ENCODE data around the gene IGF2BP2.
"Not testable (repeated sequence)": the region's sequence is repeated elsewhere in the genome, so short reads cannot be mapped to it uniquely, and the experiment has no call there.

The IGF2BP2 gene

DNA sequence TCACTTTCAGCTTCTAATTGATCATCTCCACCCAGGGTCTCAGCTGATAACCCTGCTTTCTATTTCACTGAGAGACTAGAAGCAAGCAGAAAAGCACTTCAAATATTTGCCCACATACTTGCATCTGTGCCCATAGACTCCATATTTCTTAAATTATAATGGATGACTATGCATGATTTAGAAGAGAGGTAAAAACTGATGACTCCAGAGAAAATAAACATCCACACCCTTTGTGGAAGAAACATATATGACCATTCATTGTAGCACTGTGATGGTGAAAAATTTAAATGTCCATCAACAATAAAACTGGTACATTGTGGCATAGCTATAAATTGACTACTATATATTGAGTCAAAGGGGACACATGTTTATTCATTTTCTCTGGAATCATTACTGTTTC, 7.1 kb upstream of the IGF2BP2 start:
- DNase-seq = no peak

DNA sequence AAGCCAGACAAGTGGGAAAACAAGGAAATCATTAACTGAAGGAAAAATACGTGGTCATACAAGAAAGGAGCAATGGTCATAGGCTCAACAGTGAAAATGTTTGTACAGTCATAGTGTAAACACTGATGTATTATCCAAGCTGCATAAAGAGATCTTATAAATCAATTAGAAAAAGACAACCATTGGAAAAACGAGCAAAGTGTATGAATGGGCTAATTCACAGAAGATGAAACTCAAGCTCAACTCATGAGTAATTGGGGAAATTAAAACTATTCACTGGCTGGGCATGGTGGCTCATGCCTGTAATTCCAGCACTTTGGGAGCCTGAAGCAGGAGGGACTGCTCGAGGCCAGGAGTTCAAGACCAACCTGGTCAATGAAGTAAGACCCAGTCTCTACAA, 6.4 kb upstream of the IGF2BP2 start:
- no peak for DNase-seq

DNA sequence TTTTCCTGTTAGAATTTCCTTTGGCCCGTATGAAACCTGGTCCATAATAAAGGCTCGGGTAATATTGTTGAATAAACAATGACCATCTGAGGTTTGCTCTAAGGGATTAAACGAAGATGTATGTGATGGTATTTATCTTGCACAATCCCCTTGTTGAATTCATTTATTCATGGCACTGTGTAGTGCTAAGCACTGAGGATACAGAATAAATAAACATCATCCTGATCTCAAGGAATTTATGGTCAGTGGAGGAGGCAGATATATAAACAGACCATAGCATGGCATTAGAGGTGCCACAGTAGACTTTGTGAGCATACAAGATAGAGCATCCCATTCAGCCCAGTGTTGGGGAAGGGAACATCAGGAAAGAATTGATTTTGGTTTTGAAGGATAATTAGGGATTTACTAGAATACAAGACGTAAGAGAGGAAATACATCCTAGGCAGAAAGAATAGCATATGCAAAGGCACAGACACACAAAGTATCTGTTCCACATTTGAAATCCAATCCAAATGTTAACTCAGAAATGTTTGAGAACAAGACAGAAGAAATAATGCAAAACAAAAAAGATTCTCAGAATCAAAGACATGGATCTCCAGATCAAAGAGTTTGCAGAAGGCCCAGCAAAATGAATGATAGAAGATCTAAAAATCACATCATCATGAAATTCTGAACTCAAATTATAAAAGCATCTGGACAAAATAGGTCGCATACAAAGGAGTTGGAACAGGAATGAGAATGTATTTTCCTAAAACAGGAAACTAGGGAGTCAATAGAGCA, 5.4 kb upstream of the IGF2BP2 start:
- DNase-seq = no peak

DNA sequence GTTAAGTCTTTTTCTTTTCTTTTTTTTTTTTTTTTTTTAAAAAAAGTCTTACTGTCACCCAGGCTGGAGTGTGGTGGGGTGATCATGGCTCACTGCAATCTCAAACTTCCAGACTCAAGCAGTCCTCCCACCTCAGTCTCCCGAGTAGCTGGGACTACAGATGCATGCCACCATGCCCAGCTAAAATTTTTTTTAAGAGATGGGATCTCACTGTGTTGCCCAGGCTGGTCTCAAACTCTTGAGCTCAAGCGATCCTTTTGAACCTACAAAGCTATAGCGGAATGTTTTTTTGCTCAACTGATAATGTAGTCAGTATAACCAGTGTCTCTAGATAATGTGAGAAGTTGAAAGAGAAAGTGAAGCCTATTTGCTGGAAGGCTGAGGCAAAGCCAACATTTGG, 3.9 kb upstream of the IGF2BP2 start:
- DNase-seq = no peak

DNA sequence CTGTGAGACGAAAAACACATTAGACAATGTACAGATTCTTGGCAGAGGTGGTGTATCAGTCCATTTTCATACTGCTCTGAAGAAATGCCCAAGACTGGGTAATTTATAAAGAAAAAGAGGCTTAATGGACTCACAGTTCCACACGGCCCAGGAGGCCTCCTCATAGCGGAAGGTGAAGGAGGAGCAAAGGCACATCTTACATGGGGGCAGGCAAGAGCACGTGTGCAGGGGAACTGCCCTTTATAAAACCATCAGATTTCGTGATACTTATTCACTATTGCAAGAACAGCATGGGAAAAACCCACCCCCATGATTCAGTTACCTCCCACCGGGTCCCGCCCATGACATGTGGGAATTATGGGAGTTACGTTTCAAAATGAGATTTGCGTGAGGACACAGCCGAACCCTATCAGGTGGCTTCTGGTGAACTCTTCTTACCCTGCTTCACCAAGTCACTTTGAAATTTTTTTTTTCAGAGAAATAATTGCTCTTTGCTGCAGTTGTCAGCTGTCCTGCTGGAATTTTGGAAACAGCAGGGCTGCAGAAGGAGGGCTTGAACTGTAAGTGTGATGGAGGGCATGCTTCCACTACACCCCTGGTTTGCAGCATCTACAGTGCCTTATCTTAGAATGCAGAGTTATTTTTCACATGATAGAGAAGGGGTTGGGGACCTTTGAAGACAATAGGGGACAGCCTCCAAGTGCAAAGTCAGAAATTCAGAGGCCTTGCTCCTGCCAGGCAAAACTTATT, 2.9 kb upstream of the IGF2BP2 start:
- no peak for DNase-seq

DNA sequence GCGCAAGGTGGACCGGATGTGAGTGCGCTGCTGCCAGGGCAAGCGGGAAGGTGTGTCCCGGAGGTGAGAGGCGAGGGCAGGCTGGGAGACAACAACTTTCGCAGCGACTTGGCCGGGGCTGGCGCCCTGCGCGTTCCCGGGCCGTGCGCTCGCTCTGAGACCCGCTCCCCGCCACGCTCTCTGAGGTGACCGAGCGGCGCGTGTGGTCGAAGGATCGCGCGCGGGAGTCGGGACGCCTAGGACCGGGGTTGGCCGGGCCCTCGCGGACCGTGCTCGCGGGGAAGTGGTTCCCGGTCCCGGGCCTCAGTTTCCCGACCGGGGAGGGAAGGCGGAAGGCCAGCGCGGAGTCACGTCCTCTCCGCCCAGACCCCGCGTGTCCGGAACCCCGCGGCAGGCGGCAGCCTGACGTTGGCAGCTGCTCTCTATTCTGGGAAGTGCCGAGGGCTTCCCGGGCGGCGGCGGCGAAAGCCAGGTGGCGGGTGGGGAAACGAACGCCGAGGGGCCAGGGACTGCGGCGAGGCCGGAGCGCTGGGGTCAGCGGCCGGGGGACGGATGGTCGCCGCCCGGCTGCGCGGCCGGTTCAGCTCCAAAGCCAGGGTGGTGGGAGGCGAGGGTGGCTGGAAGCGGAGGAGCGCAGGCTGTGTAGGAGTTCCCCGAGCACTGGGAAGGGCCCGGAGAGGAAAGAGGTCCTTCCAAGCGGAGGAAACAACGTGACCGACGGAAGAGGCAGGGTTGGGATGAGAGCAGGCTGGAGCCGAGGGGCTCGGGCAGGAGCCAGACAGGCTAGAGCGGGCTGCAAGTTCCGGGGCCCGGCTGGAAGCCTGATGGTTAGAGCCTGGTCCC, 1.0 kb upstream of the IGF2BP2 start:
- no peak for DNase-seq

DNA sequence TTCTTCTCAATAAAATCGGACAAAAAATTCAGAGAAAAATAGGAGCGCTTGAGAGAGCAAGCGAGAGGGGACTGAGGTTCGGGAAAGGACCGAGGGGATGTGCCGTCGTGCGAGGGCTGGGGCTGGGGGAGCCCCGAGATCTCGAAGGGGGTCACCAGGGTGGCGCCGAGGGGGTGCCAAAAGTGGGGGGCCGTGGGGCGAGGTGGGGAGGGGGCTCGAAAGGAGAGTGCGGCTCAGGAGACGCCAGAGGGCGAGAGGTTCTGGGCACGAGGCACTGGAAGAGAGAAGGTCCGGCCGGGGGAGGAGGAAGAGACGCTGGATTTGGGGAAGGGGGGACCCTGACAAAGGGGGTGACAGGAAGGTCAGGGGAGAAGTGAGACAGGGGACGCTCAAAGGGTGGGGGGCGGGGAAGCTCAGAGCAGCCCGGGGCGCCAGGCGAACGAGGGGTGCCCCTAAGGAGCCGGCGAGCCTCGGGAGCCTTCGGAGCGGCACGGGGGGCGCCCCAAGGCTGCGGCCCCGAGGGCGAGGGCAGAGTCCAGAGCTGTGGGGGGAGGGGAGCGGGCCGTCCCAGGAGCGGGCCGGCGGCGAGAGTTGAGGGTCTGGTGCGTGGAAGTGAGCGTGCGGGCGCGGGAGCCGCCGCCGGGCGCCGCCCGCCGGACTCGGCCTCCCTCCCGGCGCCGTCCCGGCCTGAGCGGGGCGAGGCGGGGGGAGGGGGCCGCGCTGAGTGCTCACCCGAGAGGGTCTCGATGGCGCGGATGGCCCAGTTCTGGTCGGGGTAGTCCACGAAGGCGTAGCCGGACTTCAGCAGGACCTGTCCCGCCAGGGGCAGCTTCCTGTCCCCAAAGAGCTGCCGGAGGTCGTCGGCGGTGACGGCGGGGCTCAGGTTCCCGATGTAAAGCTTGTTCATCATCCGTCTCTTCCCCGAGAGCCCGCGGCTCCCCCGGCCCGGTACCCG, 514 bp downstream of the IGF2BP2 start:
- no peak for DNase-seq

DNA sequence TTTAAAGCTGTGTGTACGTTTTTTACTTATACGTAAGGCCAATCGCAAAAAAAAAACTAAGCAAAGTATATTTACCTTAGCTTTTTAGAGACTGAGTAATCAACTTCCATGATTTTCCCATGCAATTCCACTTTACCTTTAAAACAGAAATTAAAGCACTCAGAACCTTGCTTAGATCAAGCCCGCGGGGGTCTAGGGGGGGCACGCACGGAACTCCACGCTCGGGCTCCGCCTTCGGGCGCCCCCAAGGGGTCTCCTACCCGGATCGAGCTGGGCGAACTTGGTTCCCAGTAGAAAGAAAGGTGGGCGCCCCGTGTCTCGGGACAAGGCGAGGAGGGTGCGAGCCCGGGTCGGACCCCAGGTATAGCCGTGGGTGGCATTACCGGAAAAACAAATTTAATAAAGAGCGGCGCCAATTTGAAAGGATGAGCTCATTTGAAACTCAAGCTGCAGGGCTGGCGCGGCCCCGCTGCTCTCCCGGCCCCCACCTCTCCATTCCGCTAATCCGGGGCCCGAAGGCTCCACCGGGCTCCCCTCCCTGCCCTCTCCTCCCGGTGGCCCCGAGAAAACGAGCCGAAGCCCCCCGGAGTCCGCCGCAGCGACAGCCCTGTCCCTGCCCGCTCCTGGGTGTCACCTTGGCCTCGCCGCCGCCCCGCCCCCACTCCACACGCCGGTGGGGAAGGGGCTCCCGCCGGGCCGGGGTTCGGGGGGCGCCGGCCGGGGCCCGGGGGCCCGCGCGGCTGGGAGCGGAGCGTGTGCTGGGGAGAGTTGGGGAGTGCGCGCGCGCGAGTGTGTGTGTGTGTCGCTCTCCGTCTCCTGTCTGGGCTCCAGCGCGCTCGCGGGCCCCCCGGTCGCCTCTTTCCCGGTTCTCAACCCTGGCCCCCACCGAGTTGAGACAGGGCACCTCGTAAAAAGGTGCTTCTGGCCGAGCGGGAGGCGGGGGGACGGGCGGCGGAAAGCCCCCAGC, 1.5 kb downstream of the IGF2BP2 start:
- DNase-seq = no peak

DNA sequence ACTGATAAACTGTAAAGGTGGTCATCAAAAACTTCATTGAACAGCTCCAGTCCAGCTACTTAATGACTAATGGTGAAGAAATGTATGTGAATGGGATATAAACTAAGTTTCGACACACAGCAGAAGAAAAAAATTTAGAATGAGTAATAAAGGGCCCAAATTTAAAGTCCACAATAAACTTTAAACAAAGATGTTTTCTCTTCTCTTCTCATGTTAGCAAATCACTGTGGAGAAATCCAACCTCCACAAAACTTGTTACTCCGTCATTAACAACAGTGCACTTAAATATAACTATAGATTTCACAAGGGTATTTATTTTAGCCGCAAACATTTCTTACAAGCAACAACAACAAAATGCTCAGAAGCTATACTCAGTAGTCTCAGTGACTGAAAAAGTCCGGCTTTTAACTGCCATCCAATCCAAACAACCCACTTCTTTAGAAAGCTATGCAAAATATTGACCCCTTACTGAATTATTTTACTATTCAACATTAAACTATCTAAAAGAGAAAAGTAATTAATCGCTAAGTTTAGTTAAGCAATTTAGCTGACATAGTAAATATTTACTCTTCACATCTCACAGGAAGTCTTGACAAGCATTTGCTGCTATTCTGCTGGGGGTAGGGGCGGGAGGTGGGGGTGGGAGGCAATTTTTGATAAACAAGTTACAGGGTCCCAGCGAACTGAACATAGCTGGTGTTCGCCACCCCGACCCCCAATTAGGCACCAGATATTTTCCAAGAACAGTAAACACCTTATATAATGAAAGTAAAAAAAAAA, 2.4 kb downstream of the IGF2BP2 start:
- no peak for DNase-seq

DNA sequence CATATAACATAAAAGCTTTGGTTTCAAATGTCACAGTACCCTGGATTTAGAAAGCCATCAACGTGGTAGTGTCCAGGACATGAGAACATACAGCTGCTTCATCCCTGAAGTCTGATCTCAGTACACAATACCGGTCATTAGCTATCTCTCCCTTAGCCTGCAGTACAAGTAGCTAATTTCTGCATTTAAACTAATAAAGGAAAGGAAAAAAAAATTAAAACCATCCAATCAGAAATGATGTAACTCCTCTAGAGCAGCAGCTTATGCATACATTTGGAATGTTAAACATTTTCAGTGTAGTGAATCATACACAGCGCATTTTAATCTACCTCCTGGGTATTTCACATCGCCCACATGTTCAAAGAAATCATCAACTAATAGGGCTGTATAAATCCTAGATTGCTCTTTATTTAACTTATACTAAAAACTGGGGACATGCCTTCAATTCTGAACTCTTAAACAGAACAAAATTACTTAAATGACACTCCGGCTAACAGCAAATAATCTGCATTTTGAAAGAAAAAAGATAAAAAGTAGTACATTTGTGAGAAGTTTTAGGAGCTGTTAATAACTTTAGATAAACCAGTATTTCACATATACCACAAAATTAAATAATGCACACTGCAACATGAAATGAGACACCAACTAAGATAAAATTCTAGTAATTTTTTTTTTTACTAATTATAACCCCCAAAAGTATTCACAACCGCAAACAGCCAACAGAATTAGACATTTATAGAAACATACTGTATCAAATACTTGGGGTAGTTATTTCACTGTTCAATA, 3.7 kb downstream of the IGF2BP2 start:
- DNase-seq = no peak

DNA sequence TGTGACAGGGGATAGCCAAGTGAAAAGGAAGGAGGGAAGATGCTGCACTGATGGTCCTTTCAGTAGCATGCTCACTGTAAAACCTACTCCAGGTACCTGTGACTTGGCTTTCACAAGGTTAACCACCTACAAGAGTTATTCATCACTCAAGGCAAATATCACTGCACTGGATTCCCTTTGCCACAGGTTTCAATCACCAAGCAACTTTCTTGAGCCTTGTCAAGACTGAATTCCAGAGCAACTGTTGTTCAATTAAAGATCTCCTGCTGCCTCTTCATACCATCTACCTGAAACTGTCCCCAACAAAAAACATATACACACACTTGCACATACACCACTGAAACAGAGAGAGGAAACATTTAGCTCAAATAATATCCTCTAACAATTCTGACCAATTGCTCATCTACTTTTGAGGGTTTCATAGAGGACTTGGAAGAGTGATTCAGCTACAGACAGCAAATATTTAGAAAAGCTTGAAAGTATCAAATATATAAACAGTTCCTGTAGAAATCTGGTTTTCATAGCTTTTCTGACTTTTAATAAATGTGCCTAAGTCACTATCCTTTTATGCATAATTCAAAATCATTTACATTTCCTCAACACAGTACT, 6.5 kb downstream of the IGF2BP2 start:
- no peak for DNase-seq

DNA sequence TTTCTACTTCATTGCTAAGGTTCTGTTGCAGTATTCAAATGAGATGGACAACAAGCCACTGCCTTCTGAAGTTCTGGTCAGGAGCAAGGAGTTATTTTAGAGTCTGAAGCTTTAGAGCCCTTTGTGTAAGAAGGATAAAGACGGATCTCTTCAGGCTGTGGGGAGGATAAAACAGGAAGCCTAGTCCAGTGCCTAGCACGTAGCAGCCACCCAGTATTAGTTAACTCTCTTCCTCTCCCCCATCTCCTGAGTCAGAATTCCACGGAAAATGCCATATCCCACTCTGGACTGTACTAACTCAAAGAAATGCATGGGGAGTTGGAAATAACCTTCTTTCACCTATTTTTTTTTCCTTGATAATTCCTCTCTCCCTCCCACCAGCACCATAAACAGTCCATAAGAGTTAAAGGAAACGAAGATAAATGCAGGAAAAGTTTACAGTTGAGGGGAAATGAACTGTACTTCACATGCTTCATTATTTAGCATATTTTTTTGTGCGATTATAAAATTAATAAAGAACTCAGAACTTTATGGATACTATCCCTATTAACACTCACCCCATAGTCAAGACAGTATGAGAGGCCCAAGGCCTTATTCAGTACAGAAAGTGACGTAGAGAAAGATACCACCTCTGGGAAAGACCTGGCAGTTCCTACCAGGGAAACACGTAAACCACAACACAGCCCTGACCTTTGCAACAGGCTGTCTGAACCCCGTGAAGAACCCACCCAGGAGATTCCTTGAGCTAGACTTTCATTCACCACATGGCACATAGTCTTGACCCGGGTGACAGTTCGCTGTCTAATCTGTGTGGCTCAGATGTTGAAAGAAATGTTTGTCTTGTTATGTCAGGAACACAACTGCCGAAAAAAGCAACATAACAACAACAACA, 9.2 kb downstream of the IGF2BP2 start:
- DNase-seq = no peak

DNA sequence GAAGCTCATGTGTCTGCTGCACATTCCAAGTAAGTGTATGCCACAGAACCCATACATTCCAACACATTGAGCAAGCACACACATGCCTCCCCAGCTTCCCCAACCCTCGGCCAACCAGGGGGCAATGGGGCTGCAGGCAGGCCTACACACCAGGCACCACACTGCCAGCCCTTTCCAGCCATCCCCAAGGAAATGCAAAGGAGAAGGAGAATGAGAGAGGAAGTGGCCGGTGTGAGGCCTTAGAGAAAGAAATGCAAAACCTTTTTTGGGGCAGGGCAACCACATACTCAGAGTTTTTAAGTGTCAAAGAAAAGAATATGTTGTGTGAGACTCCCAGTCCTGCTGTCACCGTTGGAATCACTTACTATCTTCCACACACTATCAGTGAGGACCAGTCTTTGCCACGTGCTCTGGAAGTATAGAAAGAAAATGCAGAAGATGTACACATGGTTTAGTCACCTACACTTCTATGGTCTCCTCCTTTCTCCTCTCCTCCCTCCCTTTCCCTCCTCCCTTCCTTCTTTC, 11.1 kb downstream of the IGF2BP2 start:
- DNase-seq = no peak

DNA sequence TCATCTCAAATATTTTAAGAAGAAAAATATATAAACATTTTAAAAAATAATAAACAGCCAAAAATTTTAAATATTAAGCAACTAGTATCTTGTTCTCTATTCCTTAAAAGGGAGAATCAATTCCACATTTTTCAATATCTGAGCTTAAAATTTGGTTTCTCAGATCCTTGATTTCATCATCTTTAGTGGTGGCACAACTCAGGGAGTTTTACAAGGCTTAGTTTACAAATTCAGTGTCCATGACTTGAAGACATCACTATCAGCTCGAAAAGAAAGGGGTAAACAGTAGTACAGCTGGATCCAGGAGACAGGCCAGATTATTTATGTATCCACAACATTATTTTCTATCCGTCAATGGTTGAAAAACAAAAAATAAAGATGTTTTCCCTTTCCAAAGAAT, 11.6 kb downstream of the IGF2BP2 start:
- no peak for DNase-seq

DNA sequence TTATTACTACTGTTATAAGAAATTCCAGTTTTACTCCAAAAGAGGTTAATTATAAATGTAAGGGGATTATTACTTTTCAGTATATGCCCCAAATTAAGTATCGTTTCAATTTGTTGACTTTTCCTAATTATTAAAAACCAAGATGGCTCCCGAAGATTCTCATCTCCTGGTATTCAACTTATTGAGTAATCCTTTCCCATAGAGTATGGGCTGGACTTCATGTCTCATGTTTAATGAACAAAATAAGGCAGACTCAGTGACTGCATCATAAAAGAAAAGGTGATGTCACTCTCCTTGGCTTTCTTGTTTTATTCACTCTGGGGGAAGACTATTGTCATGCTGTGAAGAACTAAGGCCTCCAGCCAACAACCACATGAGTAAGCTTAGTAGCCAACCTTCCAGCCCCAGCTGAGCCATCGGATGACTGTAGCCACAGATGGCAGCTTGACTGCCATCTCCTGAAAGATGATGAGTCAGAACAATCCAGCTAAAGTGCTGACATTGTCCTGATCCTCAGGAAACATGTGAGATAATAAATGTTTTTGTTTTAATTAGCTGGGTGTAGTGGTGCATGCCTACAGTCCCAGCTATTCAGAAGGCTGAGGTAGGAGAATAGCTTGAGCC, 17.3 kb downstream of the IGF2BP2 start:
- peak; percentile 91 for DNase-seq

DNA sequence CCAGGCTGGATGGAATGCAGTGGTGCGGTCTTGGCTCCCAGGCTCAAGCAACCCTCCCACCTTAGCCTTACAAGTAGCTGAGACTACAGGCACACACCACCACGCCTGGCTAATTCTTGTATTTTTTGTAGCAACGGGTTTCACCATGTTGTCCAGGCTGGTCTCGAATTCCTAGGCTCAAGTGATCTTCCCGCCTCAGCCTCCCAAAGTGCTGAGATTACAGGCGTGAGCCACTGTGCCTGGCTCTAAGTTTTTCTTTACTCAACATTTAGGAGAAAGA, 26.1 kb downstream of the IGF2BP2 start:
- not testable (repeated sequence) for DNase-seq
